Endodermal cell (in vitro differentiated cells): ENCODE results near the gene ANKRD44. TPM values are rescaled to one million over a fixed set of nuclear protein-coding genes. Genes with fewer than 3 reads are reported as not detected.

ENCODE experiments used
- DNase-seq: peaks from one replicate; pipeline ENCODE4 v3.0.0-alpha.2; 2017
- H3K27ac ChIP-seq: 2 replicates; pipeline ENCODE4 v1.5.1; 2013; ENCODE audit warnings: mild to moderate bottlenecking, low read depth, low read length, moderate library complexity
- H3K27me3 ChIP-seq: 2 replicates; pipeline ENCODE4 v1.6.1; 2013; ENCODE audit warnings: mild to moderate bottlenecking, low read length, moderate library complexity; ENCODE audit not compliant: insufficient read depth, control insufficient read depth, poor library complexity, severe bottlenecking
- H3K36me3 ChIP-seq: 2 replicates; pipeline ENCODE4 v1.7.0; 2013; ENCODE audit warnings: mild to moderate bottlenecking, low read length, moderate library complexity; ENCODE audit not compliant: control insufficient read depth, insufficient read depth
- H3K4me1 ChIP-seq: one replicate; pipeline ENCODE4 v1.7.0; 2013; ENCODE audit warnings: low read length; ENCODE audit not compliant: control insufficient read depth, insufficient read depth
- H3K4me3 ChIP-seq: 2 replicates; pipeline ENCODE4 v1.5.1; 2013; ENCODE audit warnings: mild to moderate bottlenecking, low read length, moderate library complexity
- H3K9ac ChIP-seq: 2 replicates; pipeline ENCODE4 v1.6.1; 2013; ENCODE audit warnings: mild to moderate bottlenecking, low read length, moderate library complexity; ENCODE audit not compliant: poor library complexity, severe bottlenecking; ENCODE audit errors: extremely low read depth
- H3K9me3 ChIP-seq: 2 replicates; pipeline ENCODE4 v1.6.1; 2013; ENCODE audit warnings: mild to moderate bottlenecking, low read length, moderate library complexity; ENCODE audit not compliant: control insufficient read depth
- H3K27ac Mint-ChIP-seq: 2 replicates; pipeline ENCODE4 v1.8.0; 2020; ENCODE audit warnings: mixed read lengths
- H3K27me3 Mint-ChIP-seq: 2 replicates; pipeline ENCODE4 v1.8.0; 2021; ENCODE audit warnings: mild to moderate bottlenecking, mixed read lengths; ENCODE audit not compliant: insufficient read depth
- H3K36me3 Mint-ChIP-seq: 2 replicates; pipeline ENCODE4 v1.8.0; 2020; ENCODE audit warnings: low read depth, mixed read lengths
- H3K4me1 Mint-ChIP-seq: 2 replicates; pipeline ENCODE4 v1.8.0; 2020; ENCODE audit warnings: mixed read lengths
- H3K4me3 Mint-ChIP-seq: 2 replicates; pipeline ENCODE4 v1.8.0; 2020; ENCODE audit warnings: mild to moderate bottlenecking, moderate library complexity, mixed read lengths
- H3K9me3 Mint-ChIP-seq: 2 replicates; pipeline ENCODE4 v1.8.0; 2020; ENCODE audit warnings: mild to moderate bottlenecking, mixed read lengths
- WGBS, 2 experiments: methylation state at CpG; one replicate each; pipeline versions ENCODE4 v1.1.5 to v1.1.7; 2013; ENCODE audit warnings: missing lambda C conversion rate in 2 of 2, mixed read lengths in 1 of 2; ENCODE audit not compliant: insufficient coverage in 1 of 2, insufficient read length in 1 of 2; 5-methylcytosine and 5-hydroxymethylcytosine counted together
- total RNA-seq, 2 donors: library from RNA; stranded (reverse); fragmentation: NEBNext Ultra II Directional in 1 of 2; extraction: Animal tissue kit (Norgen Biotek cat#: 25700) in 1 of 2; gene quantifications; 2 replicates in 1 of 2; 3 replicates in 1 of 2; pipeline ENCODE4 v1.2.1, GENCODE V29; 2021
- TF ChIP-seq, protein P1 (sequence below): fragments of 200-600 bp; sonication (generic); conservative IDR thresholded peaks from 2 replicates; pipeline ENCODE4 v1.5.0; 2021; ENCODE audit warnings: antibody characterized with exemption, mild to moderate bottlenecking

ANKRD44 gene
- total RNA-seq, 2 donors from 2014 or later = 6.2 to 10.6 TPM

DNA sequence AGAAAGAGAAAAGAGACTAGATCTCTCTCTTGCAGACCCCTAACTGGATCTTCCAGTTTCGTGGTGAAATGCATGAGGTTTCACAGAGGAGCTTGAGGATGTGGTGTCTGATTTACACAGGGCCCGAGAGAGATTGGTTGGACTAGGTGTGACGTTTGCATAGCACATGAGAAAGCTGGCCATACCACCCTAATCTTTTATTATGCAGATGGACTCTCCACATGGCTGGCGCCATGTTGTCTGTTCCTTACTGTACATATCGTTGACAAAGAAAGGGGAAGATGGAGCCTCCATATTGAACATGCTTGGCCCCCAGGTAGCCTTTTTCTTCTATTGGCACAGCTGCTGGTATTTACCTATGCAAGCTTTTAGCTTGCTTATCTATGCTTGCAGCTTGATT, 356.6 kb downstream of the ANKRD44 start:
- H3K4me3 ChIP-seq = no peak overlapping the region
- H3K36me3 Mint-ChIP-seq = no peaks in the 10 kb centered on the region
- no peaks in the 10 kb centered on the region for H3K36me3 ChIP-seq
- peaks cover 41% of the 10 kb centered on the region for H3K4me1 Mint-ChIP-seq
- 79 to 85% methylated on average over 2 to 5 of the region's 5 CpGs for WGBS, 2 experiments
- H3K27ac ChIP-seq = no peak overlapping the region
- peaks cover 6% of the 10 kb centered on the region for H3K9me3 Mint-ChIP-seq
- no peak for DNase-seq
- H3K9ac ChIP-seq = no peak overlapping the region
- TF ChIP-seq, protein P1, sequence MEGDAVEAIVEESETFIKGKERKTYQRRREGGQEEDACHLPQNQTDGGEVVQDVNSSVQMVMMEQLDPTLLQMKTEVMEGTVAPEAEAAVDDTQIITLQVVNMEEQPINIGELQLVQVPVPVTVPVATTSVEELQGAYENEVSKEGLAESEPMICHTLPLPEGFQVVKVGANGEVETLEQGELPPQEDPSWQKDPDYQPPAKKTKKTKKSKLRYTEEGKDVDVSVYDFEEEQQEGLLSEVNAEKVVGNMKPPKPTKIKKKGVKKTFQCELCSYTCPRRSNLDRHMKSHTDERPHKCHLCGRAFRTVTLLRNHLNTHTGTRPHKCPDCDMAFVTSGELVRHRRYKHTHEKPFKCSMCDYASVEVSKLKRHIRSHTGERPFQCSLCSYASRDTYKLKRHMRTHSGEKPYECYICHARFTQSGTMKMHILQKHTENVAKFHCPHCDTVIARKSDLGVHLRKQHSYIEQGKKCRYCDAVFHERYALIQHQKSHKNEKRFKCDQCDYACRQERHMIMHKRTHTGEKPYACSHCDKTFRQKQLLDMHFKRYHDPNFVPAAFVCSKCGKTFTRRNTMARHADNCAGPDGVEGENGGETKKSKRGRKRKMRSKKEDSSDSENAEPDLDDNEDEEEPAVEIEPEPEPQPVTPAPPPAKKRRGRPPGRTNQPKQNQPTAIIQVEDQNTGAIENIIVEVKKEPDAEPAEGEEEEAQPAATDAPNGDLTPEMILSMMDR = no peak
- H3K27me3 Mint-ChIP-seq = no peaks in the 10 kb centered on the region
- H3K4me3 Mint-ChIP-seq = no peak overlapping the region
- H3K27ac Mint-ChIP-seq = no peak overlapping the region
- no peaks in the 10 kb centered on the region for H3K27me3 ChIP-seq
- peaks cover 3% of the 10 kb centered on the region for H3K4me1 ChIP-seq
- H3K9me3 ChIP-seq = peaks cover 1% of the 10 kb centered on the region

DNA sequence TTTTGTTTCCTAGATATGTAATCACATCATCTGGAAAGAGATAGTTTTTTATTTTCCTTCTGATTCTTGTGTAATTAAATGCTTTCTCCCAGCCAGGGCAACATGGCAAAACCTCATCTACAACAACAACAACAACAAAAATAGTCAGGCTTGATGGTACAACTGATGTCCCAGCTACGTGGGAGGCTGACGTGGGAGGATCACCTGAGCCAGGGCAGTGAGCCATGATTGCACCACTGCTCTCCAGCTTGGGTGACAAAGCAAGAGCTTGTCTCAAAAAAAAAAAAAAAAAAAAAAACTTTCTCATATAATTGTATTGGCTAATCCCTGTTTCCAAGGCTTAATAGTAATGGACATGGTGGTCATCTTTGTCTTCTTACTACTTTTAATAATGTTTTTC, 357.6 kb downstream of the ANKRD44 start:
- no peak overlapping the region for H3K9ac ChIP-seq
- no peak overlapping the region for H3K4me3 ChIP-seq
- TF ChIP-seq, protein P1 = no peak
- no peak overlapping the region for H3K27ac ChIP-seq
- H3K27me3 Mint-ChIP-seq = no peaks in the 10 kb centered on the region
- peaks cover 3% of the 10 kb centered on the region for H3K4me1 ChIP-seq
- H3K9me3 Mint-ChIP-seq = peaks cover 2% of the 10 kb centered on the region
- no peak overlapping the region for H3K4me3 Mint-ChIP-seq
- 98% methylated on average over 2 of the region's 2 CpGs; no CpG with 5 or more reads in 1 of the 2 experiments for WGBS, 2 experiments
- H3K27ac Mint-ChIP-seq = no peak overlapping the region
- no peaks in the 10 kb centered on the region for H3K27me3 ChIP-seq
- no peaks in the 10 kb centered on the region for H3K36me3 ChIP-seq
- H3K36me3 Mint-ChIP-seq = no peaks in the 10 kb centered on the region
- peaks cover 32% of the 10 kb centered on the region for H3K4me1 Mint-ChIP-seq
- no peak for DNase-seq
- peaks cover 8% of the 10 kb centered on the region for H3K9me3 ChIP-seq

DNA sequence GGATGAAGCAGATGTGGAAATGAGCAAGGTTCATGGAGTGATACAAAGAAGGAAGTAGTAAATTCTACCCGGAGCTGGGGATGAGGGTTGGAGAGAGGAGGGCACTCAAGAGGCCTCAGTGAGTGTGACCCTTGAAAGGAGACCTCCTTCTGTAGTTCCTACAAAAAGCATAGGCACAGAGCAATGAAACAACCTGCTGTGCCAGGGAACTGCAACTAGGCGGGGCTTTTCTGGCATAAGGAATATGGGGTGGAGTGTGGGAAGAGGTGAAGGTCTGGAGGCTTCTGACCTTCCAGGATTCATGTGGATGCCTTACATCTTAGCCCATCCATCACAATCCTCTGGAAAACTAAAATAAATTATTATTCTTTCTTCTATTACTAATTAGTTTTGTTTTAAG, 358.6 kb downstream of the ANKRD44 start:
- Mint-ChIP-seq H3K27ac (no peak overlapping the region), H3K4me1 (peaks cover 26% of the 10 kb centered on the region), H3K27me3 (no peaks in the 10 kb centered on the region), H3K36me3 (no peaks in the 10 kb centered on the region), H3K4me3 (no peak overlapping the region), H3K9me3 (peaks cover 2% of the 10 kb centered on the region)
- Histone ChIP-seq H3K9ac (no peak overlapping the region), H3K4me1 (peaks cover 3% of the 10 kb centered on the region), H3K27me3 (no peaks in the 10 kb centered on the region), H3K4me3 (no peak overlapping the region), H3K9me3 (peaks cover 8% of the 10 kb centered on the region), H3K36me3 (no peaks in the 10 kb centered on the region), H3K27ac (no peak overlapping the region)
- 86% methylated on average over 2 of the region's 2 CpGs; no CpG with 5 or more reads in 1 of the 2 experiments for WGBS, 2 experiments
- no peak for DNase-seq
- TF ChIP-seq, protein P1 = peak; percentile 16
